ENCODE measurements around the gene AKNA. TPM values are rescaled to one million over a fixed set of nuclear protein-coding genes. Genes with fewer than 3 reads are reported as not detected.

AKNA gene
- polyA plus RNA-seq, 1 experiment = 7.0 TPM

GRCh38 chr9:114395334-114395617, 7.5 kb upstream of the AKNA start:
- Histone ChIP-seq H3K9me3 (ENCODE audit: control insufficient read depth, insufficient read depth, low read length) (no peaks in the 10 kb centered on the region; the same call in 1 of the 2 replicates), H3K27ac (ENCODE audit: low read depth, low read length) (no peak overlapping the region), H3K27me3 (ENCODE audit: control insufficient read depth, insufficient read depth, low read length) (no peaks in the 10 kb centered on the region), H3K4me3 (ENCODE audit: low read depth, low read length) (peak overlapping the region; percentile 27; the same call in 1 of the 2 replicates)
- POLR2A ChIA-PET = no interaction called here
- CTCF ChIA-PET = interaction anchor here (2.8 kb wide), 1 partner anchor 258 kb away, joined by 10 read pairs; no protein-coding TSS in a partner anchor
- TF ChIP-seq, protein P1, sequence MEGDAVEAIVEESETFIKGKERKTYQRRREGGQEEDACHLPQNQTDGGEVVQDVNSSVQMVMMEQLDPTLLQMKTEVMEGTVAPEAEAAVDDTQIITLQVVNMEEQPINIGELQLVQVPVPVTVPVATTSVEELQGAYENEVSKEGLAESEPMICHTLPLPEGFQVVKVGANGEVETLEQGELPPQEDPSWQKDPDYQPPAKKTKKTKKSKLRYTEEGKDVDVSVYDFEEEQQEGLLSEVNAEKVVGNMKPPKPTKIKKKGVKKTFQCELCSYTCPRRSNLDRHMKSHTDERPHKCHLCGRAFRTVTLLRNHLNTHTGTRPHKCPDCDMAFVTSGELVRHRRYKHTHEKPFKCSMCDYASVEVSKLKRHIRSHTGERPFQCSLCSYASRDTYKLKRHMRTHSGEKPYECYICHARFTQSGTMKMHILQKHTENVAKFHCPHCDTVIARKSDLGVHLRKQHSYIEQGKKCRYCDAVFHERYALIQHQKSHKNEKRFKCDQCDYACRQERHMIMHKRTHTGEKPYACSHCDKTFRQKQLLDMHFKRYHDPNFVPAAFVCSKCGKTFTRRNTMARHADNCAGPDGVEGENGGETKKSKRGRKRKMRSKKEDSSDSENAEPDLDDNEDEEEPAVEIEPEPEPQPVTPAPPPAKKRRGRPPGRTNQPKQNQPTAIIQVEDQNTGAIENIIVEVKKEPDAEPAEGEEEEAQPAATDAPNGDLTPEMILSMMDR (IDR thresholded peaks at IDR 0.05; ENCODE audit: low read depth, low read length) = no peak
- no peak for DNase-seq (ENCODE audit: low read depth, low spot score)

- Histone ChIP-seq H3K27me3 (ENCODE audit: control insufficient read depth, insufficient read depth, low read length) (no peaks in the 10 kb centered on the region), H3K9me3 (ENCODE audit: control insufficient read depth, insufficient read depth, low read length) (no peaks in the 10 kb centered on the region; the same call in 1 of the 2 replicates), H3K27ac (ENCODE audit: low read depth, low read length) (no peak overlapping the region), H3K4me3 (ENCODE audit: low read depth, low read length) (no peak overlapping the region)
- ChIA-PET CTCF (no interaction called here), POLR2A (no interaction called here)
- TF ChIP-seq, protein P1 (IDR thresholded peaks at IDR 0.05; ENCODE audit: low read depth, low read length) = no peak
- DNase-seq (ENCODE audit: low read depth, low spot score) = no peak
Measured at GRCh38 chr9:114394523-114395333, 6.9 kb upstream of the AKNA start.

DNA sequence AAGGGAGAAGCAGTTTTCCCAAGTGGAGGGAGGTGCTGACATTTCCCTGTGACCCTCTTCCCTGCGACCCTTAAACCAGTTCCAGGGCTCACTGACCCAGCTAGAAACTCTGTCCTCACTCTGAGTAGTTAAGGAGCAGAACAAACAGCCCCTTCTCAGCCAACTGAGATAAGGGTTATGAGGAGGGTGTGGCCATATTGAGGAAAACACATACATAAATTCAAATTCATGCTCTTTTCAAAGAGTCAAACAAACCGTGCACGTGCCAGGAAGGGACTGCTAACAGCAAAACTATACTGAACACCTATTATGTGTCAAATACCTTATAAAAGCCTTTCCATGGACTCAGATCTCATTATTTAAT, 4.9 kb upstream of the AKNA start:
- ChIA-PET CTCF (interaction anchor here (2.0 kb wide), 1 partner anchor 13 kb away, joined by 8 read pairs; no protein-coding TSS in a partner anchor), POLR2A (no interaction called here)
- DNase-seq (ENCODE audit: low read depth, low spot score) = no peak
- no peak overlapping the region for H3K4me3 ChIP-seq (ENCODE audit: low read depth, low read length)
- H3K27me3 ChIP-seq (ENCODE audit: control insufficient read depth, insufficient read depth, low read length) = no peaks in the 10 kb centered on the region
- H3K9me3 ChIP-seq (ENCODE audit: control insufficient read depth, insufficient read depth, low read length) = no peaks in the 10 kb centered on the region
- TF ChIP-seq, protein P1 (IDR thresholded peaks at IDR 0.05; ENCODE audit: low read depth, low read length) = no peak
- no peak overlapping the region for H3K27ac ChIP-seq (ENCODE audit: low read depth, low read length)

DNA sequence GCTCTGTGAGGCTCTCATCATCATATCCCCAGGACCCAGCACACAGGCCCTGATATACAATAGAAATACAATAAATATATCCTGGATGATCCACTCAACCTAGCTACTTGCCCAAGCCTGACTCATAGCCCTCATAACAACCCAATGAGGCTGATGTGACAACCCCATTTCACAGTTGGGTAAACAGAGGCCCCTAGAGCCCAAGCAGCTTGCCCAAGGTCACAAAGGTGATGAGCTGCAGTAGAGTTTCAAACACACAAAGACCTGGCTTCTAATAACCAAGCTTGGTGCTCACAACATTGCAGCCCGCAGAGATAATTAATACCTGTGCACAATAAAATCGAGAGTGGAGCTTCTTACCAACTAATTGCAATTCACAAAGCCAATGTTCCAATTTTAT, 3.2 kb upstream of the AKNA start:
- TF ChIP-seq, protein P1 (IDR thresholded peaks at IDR 0.05; ENCODE audit: low read depth, low read length) = no peak
- no peak overlapping the region for H3K4me3 ChIP-seq (ENCODE audit: low read depth, low read length)
- no peak for DNase-seq (ENCODE audit: low read depth, low spot score)
- CTCF ChIA-PET = interaction anchor here (0.7 to 1.5 kb wide), 3 partner anchors 15 to 625 kb away, joined by 3 to 4 read pairs (median 3); no protein-coding TSS in a partner anchor
- no peak overlapping the region for H3K27ac ChIP-seq (ENCODE audit: low read depth, low read length)
- no peaks in the 10 kb centered on the region for H3K9me3 ChIP-seq (ENCODE audit: control insufficient read depth, insufficient read depth, low read length)
- no peaks in the 10 kb centered on the region for H3K27me3 ChIP-seq (ENCODE audit: control insufficient read depth, insufficient read depth, low read length)
- POLR2A ChIA-PET = no interaction called here

GRCh38 chr9:114389612-114390368, 2.0 kb upstream of the AKNA start:
- H3K27me3 ChIP-seq (ENCODE audit: control insufficient read depth, insufficient read depth, low read length) = no peaks in the 10 kb centered on the region
- H3K27ac ChIP-seq (ENCODE audit: low read depth, low read length) = no peak overlapping the region
- H3K4me3 ChIP-seq (ENCODE audit: low read depth, low read length) = no peak overlapping the region
- POLR2A ChIA-PET = no interaction called here
- H3K9me3 ChIP-seq (ENCODE audit: control insufficient read depth, insufficient read depth, low read length) = no peaks in the 10 kb centered on the region
- no peak for DNase-seq (ENCODE audit: low read depth, low spot score)
- TF ChIP-seq, protein P1 (IDR thresholded peaks at IDR 0.05; ENCODE audit: low read depth, low read length) = no peak
- CTCF ChIA-PET = interaction anchor here (1.3 to 2.1 kb wide), 4 partner anchors 16 to 307 kb away, joined by 3 to 9 read pairs (median 4); no protein-coding TSS in a partner anchor

Data from AG04450 (cell line).